C4-2B (cell line): ENCODE data around the gene FLYWCH2.
"Not testable (repeated sequence)": the region's sequence is repeated elsewhere in the genome, so short reads cannot be mapped to it uniquely, and the experiment has no call there.

Source experiments
- CTCF ChIP-seq: fragments of 450-650 bp; conservative IDR thresholded peaks from 2 replicates; pipeline ENCODE4 v1.5.1; 2017; ENCODE audit warnings: mild to moderate bottlenecking
- ZFX ChIP-seq: fragments of 450-650 bp; IDR thresholded peaks from 2 replicates; pipeline ENCODE4 v1.6.1; 2017

- TF ChIP-seq CTCF, ZFX: not testable (repeated sequence)
Observed at GRCh38 chr16:2931231-2931914, 48.4 kb downstream of the FLYWCH2 start.
